GM18526 (cell line): ENCODE data around the gene ZNRF1.

Source experiments
- POLR2A ChIP-seq: IDR thresholded peaks from 3 replicates; pipeline ENCODE4 v1.6.1; 2011; ENCODE audit not compliant: insufficient read length; ENCODE audit errors: extremely low read depth

Gene ZNRF1

GRCh38 chr16:75039941-75040340 is 41.1 kb downstream of the ZNRF1 start:
- TF ChIP-seq POLR2A: no peak

GRCh38 chr16:75042426-75043174 is 43.8 kb downstream of the ZNRF1 start:
- TF ChIP-seq POLR2A: no peak

DNA sequence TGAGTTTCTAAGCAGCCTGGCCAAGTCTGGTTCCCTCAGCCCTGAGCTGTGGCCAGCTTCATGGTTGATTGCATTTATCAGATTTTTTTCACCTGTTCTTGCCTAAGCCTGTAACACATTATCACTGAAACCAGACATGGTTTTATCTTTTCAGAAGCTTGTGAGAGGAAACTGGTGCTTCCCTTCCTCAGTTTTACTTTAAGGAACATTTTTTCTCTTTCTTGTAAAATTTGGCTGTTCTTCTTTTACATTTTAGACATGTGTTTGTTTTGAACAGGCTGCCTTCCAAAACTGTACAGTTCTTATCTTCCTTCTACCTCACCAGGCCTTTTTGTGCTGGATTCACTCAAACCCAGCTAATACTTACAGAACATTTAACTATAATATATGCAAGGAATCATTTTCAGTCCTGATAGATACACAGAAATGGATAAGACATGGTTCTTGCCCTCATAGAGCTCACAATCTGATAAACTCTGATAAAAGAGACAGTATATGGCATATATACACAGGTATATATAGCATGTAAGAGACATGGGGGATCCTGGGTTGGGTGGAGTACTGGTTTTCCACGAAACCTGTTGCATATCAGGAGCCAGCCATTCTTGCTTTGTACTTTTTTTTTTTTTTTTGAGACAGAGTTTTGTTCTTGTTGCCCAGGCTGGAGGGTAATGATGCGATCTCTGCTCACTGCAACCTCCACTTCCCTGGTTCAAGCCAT is 44.5 kb downstream of the ZNRF1 start:
- TF ChIP-seq POLR2A: no peak

DNA sequence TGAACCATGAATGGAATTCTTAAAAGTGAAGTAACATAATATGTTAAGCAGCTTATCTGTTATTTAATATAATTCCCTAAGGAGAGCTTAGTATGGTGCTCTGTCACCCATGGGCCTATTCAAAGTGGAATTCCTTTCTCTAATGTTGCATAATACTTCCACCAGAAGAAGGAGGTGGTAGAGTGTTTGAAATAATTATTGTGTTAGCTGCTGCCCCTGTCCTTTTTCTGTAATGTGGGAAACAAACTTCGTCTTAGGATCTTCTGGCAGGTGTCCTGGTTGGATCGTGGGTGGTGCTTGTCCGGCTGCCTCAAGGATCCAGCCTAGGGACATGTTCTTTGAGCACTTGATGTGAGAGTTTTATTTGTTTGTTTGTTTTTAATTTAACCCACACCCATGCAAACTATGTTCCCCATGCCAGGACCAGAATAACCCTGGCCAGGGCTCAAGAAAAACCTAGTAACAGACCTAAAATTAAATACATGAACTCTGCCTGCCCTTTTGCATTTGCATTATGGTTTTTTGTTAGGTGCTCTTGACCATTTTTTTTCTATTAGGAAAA is 46.1 kb downstream of the ZNRF1 start:
- TF ChIP-seq POLR2A: no peak

DNA sequence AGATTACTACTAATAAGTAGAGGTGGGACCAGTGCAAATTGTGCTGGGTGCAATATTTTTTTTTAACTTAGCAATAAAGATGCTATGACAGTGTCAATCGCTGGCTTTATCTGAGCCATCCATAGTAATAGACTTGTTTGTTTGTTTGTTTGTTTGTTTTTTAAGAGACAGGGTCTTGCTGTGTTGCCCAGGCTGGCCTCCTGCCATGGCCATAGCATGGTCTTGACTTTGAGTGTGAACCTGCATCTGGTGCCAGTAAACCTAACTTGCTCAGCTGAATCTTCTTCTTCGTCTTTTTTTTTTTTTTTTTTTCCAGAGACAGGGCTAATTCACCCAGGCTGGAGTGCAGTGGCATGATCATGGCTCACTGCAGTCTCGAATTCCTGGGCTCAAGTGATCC is 46.6 kb downstream of the ZNRF1 start:
- TF ChIP-seq POLR2A: no peak

DNA sequence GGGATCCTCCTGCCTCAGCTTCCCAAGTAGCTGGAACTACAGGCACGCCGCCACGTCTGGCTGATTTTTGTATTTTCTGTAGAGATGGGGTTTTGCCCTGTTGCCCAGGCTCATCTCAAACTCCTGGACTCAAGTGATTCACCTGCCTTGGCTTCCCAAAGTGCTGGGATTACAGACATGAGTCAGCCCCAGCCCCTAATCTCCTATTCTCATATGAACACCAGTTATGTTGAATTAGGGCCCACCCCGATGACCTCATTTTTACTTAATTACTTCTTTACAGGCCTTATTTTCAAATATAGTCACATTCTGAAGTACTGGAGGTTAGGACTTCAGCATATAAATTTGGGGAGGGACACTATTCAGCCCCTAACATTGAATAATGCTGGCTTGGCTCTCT is 49.2 kb downstream of the ZNRF1 start:
- TF ChIP-seq POLR2A: no peak

- TF ChIP-seq POLR2A: no peak
Observed at GRCh38 chr16:75048530-75048929, 49.7 kb downstream of the ZNRF1 start.

DNA sequence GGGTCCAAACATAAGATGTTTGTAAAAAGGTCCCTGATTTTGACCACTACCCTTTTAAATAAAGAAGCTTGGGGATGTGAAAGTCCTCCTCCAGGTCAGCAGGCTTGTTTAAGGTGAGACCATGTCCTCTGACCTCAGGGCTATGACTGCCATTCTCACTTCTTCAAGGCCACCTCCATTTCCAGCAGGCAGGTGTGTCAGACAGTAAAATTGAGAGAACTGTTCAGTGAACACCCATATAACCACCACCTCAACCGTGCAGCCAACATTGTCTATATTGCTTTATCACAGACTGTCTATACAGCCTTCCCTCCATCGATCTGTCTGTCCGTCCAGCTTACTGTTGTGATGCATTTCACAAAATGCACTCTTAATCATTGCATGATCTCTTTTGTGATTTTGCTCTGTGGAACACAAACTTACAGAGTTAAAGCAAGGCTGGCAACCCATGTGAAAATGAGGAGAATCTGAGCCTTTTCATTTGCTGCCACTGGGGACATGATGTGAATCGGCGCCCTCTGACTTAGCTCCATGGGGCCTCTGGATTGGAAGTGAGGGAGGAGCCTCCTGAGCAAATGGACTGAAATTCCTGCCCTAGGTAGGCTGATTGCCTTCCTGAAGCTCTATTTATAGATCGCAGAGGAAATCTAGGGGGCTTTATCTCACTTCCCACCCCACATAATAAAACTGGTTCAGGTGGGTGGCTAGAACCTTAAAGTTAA is 53.8 kb downstream of the ZNRF1 start:
- no peak for TF ChIP-seq POLR2A

GRCh38 chr16:75053791-75054555 is 55.1 kb downstream of the ZNRF1 start:
- no peak for TF ChIP-seq POLR2A

- no peak for TF ChIP-seq POLR2A
Observed at GRCh38 chr16:75054556-75054947, 55.7 kb downstream of the ZNRF1 start.

GRCh38 chr16:75058806-75059205 is 60.0 kb downstream of the ZNRF1 start:
- no peak for TF ChIP-seq POLR2A

DNA sequence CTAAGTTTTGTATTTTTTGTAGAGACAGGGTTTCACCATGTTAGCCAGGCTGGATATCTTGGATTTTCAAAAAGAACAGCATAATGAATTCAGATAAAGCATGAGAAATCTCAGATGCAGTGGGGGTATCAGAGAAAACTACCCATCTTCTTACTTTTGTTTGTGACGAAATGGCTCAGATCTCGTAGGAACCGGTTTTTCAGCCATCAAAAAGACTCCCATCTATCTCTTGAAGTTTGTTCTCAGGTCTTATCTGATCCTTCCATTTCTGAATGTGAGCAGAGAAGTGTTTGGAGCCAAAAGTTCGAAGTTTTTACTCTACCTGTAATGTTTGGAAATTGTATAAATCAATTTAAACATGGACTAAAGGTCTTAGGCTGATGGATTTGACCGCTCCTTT is 60.6 kb downstream of the ZNRF1 start:
- no peak for TF ChIP-seq POLR2A

GRCh38 chr16:75060723-75061122 is 61.9 kb downstream of the ZNRF1 start:
- no peak for TF ChIP-seq POLR2A

GRCh38 chr16:75061669-75062068 is 62.8 kb downstream of the ZNRF1 start:
- TF ChIP-seq POLR2A: no peak
